ENCODE results near the gene UQCR11. TPM values are rescaled to one million over a fixed set of nuclear protein-coding genes. Genes with fewer than 3 reads are reported as not detected.
"Not testable (repeated sequence)": the region's sequence is repeated elsewhere in the genome, so short reads cannot be mapped to it uniquely, and the experiment has no call there.

The UQCR11 gene
- 100 to 1,000 TPM in 3 of 4 donors, 10 to 100 TPM in 1; 98.3 to 185 (median 125) TPM for polyA plus RNA-seq (ENCODE audit: insufficient read length in 4 of 4)

DNA sequence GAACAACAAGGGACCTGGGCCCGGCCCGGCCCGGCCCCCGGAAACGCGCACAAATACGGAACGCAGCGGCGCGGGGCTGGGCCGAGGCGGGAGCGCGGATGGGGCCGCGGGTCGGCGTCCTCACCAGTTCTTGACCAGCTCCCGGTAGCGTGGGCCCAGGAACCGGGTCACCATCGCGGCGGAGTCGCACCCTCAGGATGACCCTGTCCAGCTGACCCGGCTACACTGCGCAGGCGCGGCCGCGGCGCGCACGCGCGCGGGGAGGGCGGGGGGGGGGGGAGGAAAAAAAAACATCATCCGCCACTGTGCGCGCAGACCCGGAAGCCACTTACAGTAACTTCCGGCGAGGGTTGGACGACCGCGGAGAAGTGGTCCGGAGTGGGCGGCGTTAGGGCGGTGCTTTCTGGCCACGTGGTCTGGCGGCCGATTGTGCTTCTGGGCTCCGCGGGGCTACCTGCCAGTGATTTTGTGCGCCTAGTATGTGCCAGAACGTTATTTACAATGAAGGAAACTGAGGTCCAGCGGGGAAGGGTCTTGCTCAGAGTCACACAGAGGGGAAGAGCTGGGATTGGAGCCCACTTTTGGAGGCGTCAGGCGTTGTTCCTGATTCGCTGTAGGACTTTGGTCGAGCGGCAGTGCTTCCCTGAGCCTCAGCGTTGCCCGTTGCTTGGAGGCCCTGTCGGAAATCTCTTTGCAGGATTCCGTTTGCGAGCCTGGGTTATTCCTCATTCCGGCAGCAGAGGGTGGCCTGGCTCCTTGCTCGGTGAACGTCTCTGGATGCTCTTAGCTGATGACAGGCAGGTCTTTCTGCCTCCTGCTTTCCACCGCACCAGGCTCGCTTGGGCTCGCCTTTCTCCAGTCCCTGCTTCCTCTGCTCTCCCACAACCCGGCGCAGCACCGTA, at the start of gene UQCR11:
Gene UQCR11 (minus strand): TSS at position 227 of the 902 bp plus-strand sequence. CDS start 53 bp downstream, at position 174.
- peak; percentile 85 to 97 (median 89) for DNase-seq (ENCODE audit: low read depth in 4 of 4, low spot score in 2 of 4)

DNA sequence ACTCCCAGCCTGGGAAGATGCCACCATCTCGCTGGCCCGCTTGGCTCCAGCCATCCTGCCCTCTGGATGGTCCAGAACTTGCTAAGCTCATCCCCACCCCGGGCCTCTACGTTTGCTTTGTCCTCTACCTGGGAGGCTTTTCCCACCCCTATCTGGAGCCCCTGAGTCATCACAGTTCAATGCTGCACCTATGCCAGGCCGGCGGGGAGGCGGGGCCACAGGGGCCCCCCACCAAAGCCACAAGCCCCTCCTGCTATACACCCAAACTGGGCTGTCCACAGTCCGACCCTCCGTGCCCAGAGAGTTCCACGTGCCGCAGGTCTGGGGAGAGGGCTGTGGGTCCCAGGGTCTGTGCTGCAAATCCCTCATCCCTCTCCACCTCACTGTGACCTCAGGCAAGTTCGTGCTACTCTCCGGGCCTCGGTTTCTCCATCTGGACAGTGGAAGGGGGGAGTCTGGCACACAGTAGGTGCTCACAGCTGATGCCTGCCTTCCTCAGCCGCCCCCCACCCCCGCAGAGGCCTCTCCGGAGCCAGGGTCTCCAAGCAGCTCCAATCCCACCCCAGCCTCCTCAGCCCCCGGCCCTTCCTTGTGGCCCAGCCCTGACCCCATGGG, 49.0 kb upstream of the UQCR11 start:
- DNase-seq (ENCODE audit: low read depth in 4 of 4, low spot score in 2 of 4): no peak

DNA sequence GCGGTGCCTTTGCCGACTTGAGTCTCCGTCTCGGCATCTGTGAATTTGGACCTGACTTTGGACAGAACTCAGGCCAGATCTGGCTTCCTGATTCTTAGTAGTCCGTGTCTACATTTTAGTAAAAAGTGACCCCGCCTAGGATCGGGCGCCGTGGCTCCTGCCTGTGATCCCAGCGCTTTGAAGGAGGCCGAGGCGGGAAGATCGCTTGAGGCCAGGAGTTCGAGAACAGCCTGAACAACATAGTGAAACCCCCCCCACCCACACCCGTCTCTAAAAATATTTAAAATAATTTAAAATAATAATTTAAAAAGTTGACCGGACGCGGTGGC, 48.0 kb upstream of the UQCR11 start:
- no peak for DNase-seq (ENCODE audit: low read depth in 4 of 4, low spot score in 2 of 4)

DNA sequence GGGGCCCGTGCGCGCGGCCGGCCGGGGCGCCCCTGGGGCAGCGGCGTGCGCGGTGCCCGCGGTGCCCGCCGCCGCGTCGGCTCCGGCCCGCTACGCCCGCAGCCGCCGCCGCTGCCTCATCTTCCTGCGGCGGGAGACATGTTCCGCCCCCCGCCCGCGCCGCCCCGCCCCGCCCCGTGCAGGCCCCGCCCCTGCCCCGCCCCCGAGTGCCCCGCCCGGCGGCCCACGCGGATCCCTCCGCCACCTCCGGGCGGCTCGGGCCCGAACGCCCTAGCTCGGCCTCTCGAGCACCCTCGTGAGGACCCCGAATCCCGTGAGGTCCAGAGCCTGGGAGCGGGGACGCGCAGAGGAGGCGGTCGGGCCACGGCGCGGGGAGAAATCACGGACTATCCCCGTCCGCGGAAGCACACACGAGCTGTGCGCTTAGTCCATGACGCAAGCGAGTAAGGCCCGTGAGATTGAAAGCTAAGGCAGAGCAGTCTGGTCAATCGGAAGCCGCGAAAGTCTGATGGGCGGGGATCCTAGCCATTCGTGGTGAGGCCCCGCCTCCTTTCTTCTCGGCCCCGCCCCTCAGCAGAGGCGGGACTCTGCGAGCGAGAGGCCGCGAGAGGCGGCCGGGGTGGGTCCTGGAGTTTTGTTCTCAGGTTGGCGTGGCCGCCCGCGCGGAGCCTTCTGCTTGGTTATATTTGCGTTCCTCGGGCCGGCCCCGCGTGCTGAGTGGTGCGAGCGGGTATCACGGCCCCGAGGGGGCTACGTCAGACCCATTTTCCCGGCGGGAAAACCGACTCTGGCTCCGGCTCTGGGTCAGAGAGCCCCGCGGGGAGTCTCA, 47.4 kb upstream of the UQCR11 start, which contains the start of gene TCF3:
Gene TCF3 (minus strand): TSS at position 145 of the 829 bp plus-strand sequence. CDS start 2,367 bp downstream, outside the sequence.
- peak; percentile 97 to 99 (median 99) for DNase-seq (ENCODE audit: low read depth in 4 of 4, low spot score in 2 of 4)

DNA sequence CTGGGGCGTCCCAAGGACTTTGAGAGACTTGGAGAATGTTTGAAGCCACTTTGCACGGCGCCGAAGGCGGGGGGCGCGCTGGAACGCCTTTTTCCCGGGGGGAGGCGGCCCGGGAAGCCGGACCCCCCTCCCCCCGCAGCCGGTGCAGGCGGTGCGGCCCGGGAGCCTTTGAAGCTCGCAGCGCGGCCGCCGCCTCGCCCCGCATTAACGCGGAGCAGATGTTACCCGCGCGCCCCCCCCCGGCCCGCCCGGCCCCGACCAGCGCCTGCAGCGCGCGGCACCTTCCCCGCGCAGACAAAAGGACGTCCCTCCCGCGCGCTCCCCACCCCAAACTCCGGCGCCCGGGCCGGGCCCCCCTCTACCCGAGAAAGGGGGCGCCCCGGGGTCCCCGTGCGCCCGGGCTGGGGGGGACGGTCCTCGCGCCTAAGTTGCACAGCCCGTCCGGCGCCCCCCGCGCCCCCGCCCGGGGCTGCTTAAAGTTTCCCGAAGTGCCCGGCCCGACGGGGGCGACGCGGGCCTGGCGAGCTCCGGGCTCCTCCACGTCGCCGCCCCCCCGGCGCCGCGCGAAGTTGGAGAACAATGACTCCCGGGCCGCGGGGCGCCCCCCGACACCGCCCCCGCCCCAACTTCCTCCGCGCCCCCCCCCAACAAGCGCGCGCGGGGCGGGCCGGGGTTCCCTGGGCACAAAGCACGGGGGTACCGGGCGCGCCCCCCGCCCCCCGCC, 46.5 kb upstream of the UQCR11 start:
- no peak for DNase-seq (ENCODE audit: low read depth in 4 of 4, low spot score in 2 of 4)

DNA sequence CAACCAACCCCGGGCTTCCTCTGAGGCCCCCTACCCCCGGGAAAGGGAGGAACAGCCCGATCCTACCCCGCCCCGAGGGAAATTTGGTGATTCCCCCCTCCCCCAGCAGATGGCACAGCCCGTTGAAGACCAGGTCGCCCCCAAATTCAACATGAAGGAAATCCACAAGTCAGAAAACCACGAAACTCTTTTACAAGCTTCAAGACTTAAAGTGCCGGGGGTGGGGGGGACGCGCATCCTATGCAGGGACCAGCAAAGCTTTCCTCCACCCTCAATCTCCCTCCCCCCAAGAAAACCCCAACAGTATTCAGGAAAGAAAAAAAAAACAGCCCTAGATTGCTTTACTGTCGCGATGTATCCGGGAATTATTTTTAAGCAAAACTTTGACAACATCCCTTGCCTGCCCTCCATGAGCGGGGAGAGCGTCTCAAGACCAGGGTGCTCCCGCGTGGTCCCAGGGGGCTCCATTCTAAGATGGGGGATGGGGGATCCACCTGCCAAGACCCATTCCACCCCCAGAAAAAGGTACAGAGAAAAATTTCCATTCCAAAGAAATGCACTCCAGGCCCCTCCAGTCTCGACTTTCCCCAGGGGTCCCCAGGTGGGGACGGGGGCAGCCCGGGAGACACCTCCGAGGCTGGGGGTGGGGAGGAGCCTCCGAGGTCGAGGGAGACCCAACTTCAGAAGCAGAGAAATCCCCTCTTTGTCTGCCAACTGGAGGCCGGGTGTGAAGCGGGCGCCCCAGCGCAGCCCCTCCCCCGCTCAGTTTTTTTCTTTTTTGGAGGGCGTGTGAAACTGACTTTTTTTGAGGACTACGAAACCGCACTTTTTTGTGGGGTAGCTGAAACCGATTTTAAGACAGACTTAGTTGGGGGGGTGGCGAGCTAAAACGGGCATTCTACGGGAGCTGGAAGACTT, 45.6 kb upstream of the UQCR11 start:
- no peak for DNase-seq (ENCODE audit: low read depth in 4 of 4, low spot score in 2 of 4)

DNA sequence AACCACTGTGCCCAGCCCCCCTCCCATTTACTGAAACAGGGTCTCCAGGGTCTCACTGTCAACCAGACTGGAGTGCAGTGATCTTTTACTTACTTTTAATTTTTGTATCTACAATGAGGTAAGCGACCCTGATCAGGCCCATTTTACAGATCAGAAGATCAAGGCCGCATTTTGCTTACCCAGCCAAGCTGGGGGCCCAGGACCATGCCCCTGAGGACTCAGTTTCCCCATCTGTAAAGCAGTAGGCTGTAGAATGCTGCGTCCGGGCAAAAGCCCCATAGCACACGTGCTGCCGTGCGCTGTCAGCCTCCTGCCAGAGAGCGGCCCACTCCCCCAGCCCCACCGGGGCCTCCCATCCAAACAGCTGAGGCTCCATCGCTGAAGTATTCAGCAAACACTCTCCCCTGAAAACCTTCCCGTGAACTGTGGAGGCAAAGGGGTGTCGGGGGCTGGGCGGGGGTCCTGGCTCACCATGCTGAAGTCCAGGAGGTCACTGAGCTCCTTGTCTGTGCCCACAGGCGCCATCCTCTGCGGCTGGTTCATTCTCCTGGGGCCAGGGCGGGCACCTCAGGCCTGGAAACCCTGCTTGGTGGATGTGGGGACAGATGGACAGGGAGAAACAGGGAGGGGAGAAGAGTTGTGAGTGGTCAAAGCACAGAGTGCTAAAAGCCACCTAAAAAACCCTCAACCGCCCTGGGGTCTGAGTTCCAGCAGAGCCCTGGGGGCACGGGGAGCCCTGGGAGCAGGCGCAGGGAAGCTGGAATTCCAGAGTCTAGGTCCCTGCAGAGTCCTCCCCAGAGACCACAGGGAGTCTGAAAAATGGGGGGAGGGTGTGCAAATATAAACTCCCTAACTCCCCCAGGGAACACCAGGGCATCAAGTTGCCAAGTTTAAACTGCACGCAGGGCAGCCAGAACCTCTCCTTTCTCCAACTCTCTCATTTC, 44.7 kb upstream of the UQCR11 start:
- no peak for DNase-seq (ENCODE audit: low read depth in 4 of 4, low spot score in 2 of 4)

DNA sequence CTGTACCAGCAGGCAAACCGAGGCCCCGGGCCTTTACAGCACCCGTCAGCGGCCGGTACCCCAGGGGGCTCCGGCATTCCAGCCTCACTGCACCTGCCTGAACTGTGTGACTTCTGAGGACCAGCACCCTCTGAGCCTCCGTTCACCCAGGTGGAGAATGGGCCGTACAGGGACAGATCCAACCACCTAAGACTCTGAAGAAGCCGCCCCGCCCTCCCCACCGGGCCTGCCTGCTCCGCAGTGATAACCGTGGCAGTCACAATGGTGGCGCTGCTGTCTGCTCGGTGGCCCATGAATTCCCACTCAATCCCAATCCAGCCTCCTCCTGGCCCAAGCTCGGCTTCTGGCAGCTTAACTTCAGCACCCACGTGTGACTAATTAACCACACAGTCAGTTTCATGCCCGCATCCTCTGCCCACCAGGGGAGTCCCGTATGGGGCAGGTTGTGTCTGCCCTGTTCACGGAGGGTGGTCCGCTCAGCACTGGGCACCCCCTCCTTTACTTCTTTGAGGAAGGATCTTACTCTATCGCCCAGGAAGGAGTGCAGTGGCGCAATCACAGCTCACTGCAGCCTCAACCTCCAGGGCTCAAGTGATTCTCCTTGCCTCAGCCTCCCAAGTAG, 43.8 kb upstream of the UQCR11 start:
- no peak for DNase-seq (ENCODE audit: low read depth in 4 of 4, low spot score in 2 of 4)

DNA sequence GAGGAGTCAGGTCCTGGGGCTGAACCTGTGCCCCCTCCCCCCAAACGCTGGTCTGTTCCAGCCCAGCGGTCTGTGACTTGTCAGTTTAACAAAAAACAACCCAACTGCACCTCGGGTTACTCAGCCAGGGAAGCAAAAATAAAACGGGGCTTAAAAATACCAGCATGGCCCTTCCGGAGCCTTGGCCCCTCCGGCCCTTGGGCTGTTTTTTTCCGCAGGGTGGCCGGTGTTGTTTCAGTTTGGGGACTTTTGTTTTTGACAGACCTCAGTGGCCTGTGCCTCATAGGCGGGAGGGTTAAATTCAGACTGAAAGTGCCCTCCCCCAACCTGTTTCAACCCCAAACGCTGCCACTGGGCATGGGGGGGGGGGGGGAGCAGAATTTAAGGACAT, 43.2 kb upstream of the UQCR11 start:
- DNase-seq (ENCODE audit: low read depth in 4 of 4, low spot score in 2 of 4): no peak

DNA sequence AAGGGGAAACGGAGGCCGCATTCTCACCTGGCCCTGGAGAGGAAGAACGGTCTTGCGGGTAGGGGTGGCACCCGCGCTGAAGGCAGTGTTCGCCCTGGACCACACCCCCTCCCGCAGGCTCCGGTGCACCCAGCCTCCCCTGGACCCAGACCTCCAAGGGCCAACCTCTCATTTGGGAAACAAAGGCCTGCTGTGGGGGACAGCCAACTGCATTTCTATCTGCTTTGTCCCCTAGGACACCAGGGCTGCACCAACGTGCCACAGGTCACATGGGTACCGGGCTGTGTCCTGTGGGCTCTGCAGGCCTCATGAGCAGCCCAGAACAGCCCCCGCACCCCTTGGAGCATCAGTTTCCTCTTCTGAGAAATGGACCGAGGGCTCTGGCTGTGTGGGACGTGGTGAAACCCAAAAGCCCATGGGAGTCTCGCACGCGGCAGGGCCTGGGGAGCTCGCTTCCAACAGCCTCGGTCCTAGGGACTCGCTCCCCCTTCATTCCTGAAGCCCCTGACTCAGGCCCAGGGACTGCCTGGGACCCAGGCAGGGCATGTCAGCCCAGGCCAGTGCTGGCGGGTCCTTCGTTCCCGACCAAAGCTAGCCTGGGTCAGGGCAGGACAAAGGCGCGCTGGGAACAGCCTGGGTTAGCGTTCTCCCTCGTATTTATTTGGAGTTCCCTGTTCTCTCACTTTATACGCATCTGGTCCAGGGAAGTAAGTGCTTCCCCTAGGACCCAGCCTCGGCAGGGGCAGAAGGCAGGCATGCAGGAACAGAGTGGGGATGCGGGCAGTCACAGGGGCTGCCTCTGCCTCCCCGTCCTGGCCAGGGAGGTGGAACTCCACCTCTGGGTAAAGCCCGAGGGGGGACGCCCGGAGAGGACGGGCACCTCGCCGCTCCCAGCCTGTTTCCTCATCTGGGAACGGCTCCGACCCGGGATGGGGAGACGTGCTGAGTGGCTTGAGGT, 42.5 kb upstream of the UQCR11 start:
- no peak for DNase-seq (ENCODE audit: low read depth in 4 of 4, low spot score in 2 of 4)

DNA sequence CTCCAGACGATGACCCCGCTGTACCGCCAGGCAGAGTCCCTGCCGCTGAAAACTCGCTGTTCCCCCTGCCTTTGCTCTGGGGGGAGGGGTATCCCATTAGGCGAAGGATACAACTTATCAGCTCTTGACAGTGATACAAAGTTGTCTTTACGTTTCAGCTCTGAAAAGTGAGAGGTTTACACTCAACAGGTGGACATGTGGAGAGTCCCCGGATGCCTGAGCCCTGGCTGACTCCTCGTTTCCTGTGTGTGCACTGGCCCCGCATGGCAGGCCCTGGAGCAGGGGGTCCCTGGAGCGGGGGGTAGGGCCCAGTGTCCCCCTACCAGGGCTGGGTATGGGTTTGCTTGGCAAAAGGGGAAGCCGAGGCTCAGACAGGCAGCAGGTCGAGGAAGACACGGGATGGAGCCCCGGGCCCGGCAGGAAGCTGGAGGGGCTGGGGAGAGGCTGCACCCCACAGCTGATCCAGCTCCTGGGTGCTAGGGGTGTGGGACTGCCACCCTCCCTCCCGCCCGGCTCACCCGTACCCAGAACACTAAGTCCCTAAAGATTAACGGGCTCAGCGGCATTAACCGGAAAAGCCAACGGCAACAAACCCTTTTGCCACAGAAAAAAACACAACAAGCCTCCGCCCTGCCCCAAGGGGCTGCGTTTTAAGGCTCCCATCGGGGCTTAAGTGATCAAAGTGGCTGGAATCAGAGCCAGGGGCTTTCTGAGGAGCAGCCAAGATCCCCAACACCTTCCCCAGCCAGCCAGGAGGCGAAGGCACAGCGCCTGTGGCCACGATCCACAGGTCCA, 41.6 kb upstream of the UQCR11 start:
- no peak for DNase-seq (ENCODE audit: low read depth in 4 of 4, low spot score in 2 of 4)

DNA sequence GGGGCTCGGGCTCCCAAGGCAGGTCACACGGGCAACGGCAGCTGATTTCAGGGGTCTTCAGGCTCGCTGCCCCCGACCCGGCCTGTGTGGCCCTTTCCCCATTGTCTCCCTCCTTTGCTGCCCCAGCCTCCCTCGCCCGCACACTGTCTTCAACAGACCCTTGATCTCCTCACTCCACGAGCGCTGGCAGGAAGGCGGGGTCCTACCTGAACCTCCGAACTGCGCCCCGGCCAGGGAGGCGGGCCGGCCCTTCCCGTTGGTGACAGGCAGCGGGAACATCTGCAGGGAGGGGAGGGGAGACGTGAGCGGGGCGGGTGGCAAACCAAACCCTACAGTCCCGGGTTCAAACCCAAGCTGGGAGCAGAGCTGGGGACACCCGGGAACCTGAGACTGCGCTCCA, 40.9 kb upstream of the UQCR11 start:
- no peak for DNase-seq (ENCODE audit: low read depth in 4 of 4, low spot score in 2 of 4)

DNA sequence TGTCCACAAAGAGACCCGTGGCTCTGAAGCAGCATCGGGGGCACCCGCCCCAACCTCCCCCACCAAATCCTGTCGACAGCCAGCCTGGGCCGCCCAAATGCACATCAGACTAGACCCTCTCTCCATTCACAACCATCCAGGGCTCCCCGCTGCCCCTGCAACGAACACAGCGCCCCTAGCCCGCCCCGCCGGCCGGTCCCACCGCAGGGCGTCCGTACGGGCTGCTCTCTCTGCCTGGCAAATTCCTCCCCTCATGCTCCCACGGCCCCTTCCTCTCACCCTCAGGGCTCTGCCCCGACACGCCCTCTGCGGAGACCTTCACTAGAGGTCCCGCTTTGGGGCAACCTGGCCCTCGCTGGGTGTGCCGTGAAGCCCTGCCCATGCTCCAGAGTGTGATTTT, 40.0 kb upstream of the UQCR11 start:
- DNase-seq (ENCODE audit: low read depth in 4 of 4, low spot score in 2 of 4): no peak

DNA sequence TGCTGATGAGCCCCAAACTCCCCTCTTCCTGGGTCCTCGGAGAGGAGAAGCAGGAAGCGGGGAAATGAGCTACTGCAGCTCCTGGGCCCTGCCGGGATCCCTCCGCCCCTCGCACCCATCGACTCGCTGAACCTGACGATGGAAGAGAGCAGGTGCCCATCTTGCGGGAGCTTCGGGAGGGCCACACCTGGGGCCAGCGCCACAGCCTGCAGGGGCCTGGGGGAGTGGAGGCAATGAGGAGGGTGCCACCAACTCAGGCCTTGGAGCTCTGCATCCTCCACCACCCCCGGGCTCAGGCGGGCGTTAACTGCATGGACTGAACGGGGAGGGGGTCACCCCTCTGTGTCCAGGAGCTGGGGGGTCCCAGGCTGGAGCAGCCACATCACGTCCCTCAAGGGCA, 38.8 kb upstream of the UQCR11 start:
- no peak for DNase-seq (ENCODE audit: low read depth in 4 of 4, low spot score in 2 of 4)

DNA sequence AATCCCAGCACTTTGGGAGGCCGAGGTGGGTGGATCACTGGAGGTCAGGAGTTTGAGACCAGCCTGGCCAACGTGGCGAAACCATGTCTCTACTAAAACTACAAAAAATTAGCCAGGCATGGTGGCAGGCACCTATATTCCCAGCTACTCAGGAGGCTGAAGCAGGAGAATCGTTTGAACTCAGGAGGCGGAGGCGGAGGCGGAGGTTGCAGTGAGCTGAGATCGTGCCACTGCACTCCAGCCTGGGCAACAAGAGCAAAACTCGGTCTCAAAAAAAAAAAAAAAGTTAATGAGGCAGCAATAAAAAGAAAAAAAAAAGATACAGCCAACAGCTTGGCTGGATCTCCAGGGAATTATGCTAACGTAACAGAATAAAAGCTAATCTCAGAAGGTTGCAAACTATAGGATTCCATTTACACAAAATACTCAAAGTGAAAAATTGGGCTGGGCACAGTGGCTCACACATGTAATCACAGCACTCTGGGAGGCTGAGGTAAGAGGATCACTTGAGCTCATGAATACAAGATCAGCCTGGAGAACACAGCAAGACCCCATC, 35.7 kb upstream of the UQCR11 start:
- not testable (repeated sequence) for DNase-seq (ENCODE audit: low read depth in 4 of 4, low spot score in 2 of 4)
